HepG2 (cell line): ENCODE measurements around the gene MMP25. TPM values are rescaled to one million over a fixed set of nuclear protein-coding genes. Genes with fewer than 3 reads are reported as not detected.

ENCODE experiments used
- ARNTL ChIP-seq: sonication (generic); formaldehyde crosslinking; IDR thresholded peaks from 2 replicates; pipeline ENCODE4 v1.4.0; 2020; ENCODE audit warnings: mild to moderate bottlenecking, missing genetic modification reagents
- FOXO4 ChIP-seq: sonication (generic); formaldehyde crosslinking; conservative IDR thresholded peaks from 2 replicates; pipeline ENCODE4 v1.8.1; 2023; ENCODE audit warnings: missing genetic modification reagents
- MYPOP ChIP-seq: sonication (generic); formaldehyde crosslinking; IDR thresholded peaks from 2 replicates; pipeline ENCODE4 v1.8.1; 2023; ENCODE audit warnings: mild to moderate bottlenecking, moderate library complexity, missing genetic modification reagents
- POGK ChIP-seq: sonication (generic); formaldehyde crosslinking; conservative IDR thresholded peaks from 2 replicates; pipeline ENCODE4 v1.8.0; 2022; ENCODE audit warnings: mild to moderate bottlenecking, moderate library complexity, missing genetic modification reagents
- PRDM10 ChIP-seq: sonication (generic); formaldehyde crosslinking; IDR thresholded peaks from 2 replicates; pipeline ENCODE4 v1.4.0; 2020; ENCODE audit warnings: low read depth, missing genetic modification reagents
- RELA ChIP-seq: sonication (generic); formaldehyde crosslinking; IDR thresholded peaks from 2 replicates; pipeline ENCODE4 v1.4.0; 2020; ENCODE audit warnings: missing genetic modification reagents
- SP2 ChIP-seq: sonication (generic); formaldehyde crosslinking; IDR thresholded peaks from 2 replicates; pipeline ENCODE4 v1.5.1; 2020; ENCODE audit warnings: mild to moderate bottlenecking, missing genetic modification reagents
- TFAP4 ChIP-seq: sonication (generic); IDR thresholded peaks from 2 replicates; pipeline ENCODE4 v1.6.1; 2016; ENCODE audit warnings: low read depth, borderline replicate concordance
- TFDP1 ChIP-seq: IDR thresholded peaks from 2 replicates; pipeline ENCODE4 v1.6.1; 2016; ENCODE audit warnings: missing compliant biosample characterization, missing genetic modification reagents, borderline replicate concordance
- XBP1 ChIP-seq: sonication (generic); formaldehyde crosslinking; IDR thresholded peaks from 2 replicates; pipeline ENCODE4 v1.5.0; 2020; ENCODE audit warnings: missing genetic modification reagents
- ZBTB7A ChIP-seq: sonication (generic); formaldehyde crosslinking; IDR thresholded peaks from 2 replicates; pipeline ENCODE4 v1.8.0; 2022; ENCODE audit warnings: mild to moderate bottlenecking, missing genetic modification reagents
- ZNF501 ChIP-seq: sonication (generic); formaldehyde crosslinking; IDR thresholded peaks from 2 replicates; pipeline ENCODE4 v1.5.1; 2020; ENCODE audit warnings: mild to moderate bottlenecking, moderate library complexity, missing genetic modification reagents
- ZNF674 ChIP-seq: sonication (generic); formaldehyde crosslinking; IDR thresholded peaks from 2 replicates; pipeline ENCODE4 v1.5.0; 2020; ENCODE audit warnings: low read depth, mild to moderate bottlenecking, missing genetic modification reagents
- ZNF781 ChIP-seq: sonication (generic); formaldehyde crosslinking; IDR thresholded peaks from 2 replicates; pipeline ENCODE4 v1.5.1; 2020; ENCODE audit warnings: borderline replicate concordance, mild to moderate bottlenecking, missing genetic modification reagents; ENCODE audit errors: not compliant biosample characterization
- ZSCAN21 ChIP-seq: sonication (generic); formaldehyde crosslinking; IDR thresholded peaks from 2 replicates; pipeline ENCODE4 v1.8.0; 2022; ENCODE audit warnings: mild to moderate bottlenecking, missing genetic modification reagents, moderate library complexity, borderline replicate concordance
- polyA plus RNA-seq, 8 experiments: library from polyadenylated mRNA; depleted of rRNA in 3 of 8; stranded (reverse) in 7 of 8; unstranded in 1 of 8; fragments of >200 nt; fragmentation: Illumina TruSeq in 4 of 8; extraction: Trizol in 4 of 8; gene quantifications; 2 replicates each; pipeline versions ENCODE4 v1.2.1 to v1.2.3, GENCODE V29; 2011 to 2016; ENCODE audit warnings: low read depth in 4 of 8, missing spikeins in 1 of 8, mixed read lengths in 1 of 8; ENCODE audit not compliant: insufficient read depth in 1 of 8
- total RNA-seq, 5 experiments: library from RNA; depleted of rRNA; stranded (reverse); fragments of >200 nt; fragmentation: Illumina TruSeq; extraction: Trizol; gene quantifications; 2 replicates each; pipeline ENCODE4 v1.2.3, GENCODE V29; 2016; ENCODE audit warnings: low read depth in 1 of 5

Gene MMP25
- total and polyA plus RNA-seq, 2 of the 13 experiments (the other 11 are each of a cell fraction or from before 2014, with no cell fraction given) = 0.04 to 0.08 TPM

- TF ChIP-seq TFAP4 (peak; percentile 74; the same call in 1 of the 2 replicates), TFDP1 (CRISPR knock-in tag) (no peak), ZNF781 (CRISPR knock-in tag) (no peak), RELA (CRISPR knock-in tag) (no peak), ZNF501 (CRISPR knock-in tag) (no peak), ZSCAN21 (CRISPR knock-in tag) (no peak), ARNTL (CRISPR knock-in tag) (no peak), ZBTB7A (CRISPR knock-in tag) (no peak), ZNF674 (CRISPR knock-in tag) (no peak), POGK (CRISPR knock-in tag) (no peak), XBP1 (CRISPR knock-in tag) (no peak), FOXO4 (no peak), PRDM10 (CRISPR knock-in tag) (no peak), MYPOP (CRISPR knock-in tag) (no peak), SP2 (CRISPR knock-in tag) (no peak)
Observed at GRCh38 chr16:3007059-3007956, 39.1 kb upstream of the MMP25 start (continued).
